Measurements from ENCODE around the gene TRIM38.
A peak's percentile ranks its signal among the peaks of the same experiment; 100 is the strongest.
"Not testable (repeated sequence)": the region's sequence is repeated elsewhere in the genome, so short reads cannot be mapped to it uniquely, and the experiment has no call there.

The TRIM38 gene

DNA sequence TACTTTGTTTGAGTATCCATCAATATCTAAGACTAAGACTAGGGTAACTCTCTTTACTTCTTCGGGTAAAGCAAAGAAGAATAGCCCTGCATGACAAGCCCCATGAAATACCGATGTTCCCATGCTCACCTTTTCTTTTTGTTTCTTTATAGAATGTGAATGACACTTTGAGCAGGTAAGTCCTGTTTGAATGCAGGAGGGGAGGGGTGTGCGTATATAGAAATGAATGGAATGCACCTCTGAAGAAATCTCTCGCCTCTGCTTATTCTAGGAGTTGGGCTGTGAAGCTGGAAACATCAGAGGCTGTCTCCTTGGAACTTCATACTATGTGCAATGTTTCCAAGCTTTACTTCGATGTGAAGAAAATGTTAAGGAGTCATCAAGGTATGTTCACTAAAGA, 10.3 kb downstream of the TRIM38 start:
- no peak for DNase-seq

DNA sequence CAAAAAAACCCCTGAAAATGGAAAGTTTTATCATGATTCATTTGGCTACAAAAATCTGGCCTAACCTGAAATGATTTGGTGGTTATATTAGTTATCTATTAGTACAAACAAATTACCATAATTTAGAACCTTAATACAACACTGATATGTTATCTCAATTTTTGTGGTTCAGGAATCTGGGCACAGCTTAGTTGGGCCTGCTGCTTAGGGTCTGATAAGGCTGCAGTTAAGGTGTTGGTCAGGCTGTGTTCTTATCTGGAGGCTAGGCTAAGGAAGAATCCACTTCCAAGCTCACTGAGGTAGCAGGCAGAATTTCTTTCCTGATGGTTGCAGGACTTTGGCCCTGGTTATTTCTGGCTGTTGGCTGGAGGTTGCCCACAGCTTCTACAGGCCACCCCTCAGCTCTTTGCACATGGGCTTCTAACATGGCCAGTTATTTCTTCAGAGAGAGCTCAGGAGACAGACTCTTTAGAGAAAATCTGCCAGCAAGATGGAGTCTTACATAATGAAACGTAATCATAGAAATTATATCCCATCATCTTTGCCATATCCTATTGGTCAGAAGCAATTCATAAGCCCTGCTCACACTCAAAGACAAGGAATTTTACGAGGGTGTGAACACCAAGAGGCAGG, 11.4 kb downstream of the TRIM38 start:
- DNase-seq: no peak

- no peak for DNase-seq
These were observed 13.4 kb downstream of the TRIM38 start for GRCh38 chr6:25975923-25976560.

- DNase-seq: no peak
These were observed 18.3 kb downstream of the TRIM38 start for GRCh38 chr6:25980935-25981334.

GRCh38 chr6:25981568-25982263, 19.1 kb downstream of the TRIM38 start:
- DNase-seq: no peak

DNA sequence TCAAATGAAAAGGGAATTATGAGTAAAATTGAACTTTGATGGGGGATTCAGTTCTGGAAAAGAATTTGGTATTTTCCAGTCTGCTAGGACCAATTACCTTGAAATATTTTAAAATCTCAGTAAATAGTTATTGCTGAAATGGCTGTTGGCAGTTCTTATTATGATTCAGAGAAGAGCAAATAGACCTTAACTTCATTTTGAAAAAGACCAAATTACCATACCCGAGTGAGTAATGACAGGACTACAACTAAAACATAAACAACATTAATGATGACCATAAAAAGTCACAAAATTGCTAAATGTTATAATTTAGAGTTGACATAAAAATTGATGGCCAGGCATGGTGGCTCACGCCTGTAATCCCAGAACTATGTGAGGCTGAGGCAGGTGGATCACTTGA, 21.7 kb downstream of the TRIM38 start:
- DNase-seq: no peak

DNA sequence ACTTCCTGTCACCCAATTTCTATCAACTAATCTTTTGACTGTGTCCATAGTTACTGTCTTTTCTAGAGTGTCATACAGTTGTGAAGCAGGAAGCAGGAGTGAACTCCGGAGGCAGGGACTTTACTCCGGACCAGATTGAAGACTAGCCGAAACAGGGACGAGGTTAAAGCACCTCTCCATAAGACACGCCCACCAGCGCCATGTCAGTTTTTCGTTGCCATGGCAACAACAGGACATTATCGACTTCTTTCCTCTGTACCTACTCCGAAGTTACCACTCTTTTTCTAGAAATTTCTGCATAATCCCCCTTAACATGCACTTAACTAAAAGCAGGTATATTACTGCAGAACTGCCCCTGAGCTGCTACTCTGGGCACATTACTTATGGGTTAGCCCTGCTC, 25.2 kb downstream of the TRIM38 start:
- DNase-seq: no peak

DNA sequence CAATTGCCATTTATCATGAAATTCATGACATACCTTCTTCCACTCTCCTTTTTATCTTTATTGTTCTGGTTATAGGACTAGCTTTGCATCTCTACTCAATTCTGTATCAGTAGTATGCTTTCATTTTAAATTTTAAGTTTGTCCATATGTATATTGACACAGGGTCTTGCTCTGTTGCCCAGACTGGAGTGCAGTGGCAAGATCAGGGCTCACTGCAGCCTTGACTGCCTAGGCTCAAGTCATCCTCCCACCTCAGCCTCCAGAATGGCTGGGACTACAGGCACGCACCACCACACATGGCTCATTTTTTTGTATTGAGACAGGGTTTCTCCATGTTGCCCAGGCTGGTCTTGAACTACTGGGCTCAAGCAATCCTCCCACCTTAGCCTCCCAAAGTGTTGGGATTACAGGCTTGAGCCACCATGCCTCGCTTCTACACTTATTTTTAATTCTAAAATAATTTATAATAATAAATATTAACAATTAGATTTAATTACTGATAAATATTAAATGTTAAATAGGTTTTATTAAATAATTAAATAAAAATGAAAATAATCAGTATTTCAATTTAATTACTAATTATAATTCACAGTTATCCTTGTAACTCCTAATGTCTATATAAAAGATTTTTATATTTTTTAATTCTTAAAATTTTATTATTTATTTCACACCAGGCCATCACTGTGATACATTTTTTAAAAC, 27.7 kb downstream of the TRIM38 start:
- DNase-seq: no peak

DNA sequence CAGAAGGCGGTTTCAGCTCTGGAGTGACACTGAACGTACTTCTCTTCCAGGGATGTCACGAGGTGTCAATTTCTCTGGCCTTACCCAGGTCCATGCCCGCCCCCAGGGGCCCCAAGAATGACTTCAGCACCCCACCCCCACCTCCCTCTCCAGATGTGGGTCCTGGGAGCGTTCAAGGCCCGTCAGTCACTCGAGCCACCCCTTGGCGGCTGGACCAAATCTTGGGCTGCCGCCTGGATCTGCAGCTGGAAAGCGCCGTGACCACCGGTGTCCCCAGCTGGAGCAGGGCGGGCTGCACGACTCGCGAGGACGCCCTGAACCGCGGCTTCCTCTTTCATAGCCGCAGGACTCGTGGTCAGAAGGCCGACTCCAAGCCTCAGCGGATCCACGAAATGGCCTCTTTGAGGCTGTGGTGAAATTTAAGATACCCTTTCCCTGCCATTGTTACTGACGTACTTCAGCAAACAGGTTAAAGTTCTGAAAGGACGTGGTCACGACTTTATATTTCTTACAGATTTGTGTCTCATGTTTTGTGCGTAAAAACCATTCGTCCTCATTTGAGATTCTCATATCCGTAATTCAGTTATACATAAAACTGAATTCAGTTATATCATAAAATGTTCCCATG, 29.3 kb downstream of the TRIM38 start:
- DNase-seq: peak in 1 of 4 experiments; percentile 7

DNA sequence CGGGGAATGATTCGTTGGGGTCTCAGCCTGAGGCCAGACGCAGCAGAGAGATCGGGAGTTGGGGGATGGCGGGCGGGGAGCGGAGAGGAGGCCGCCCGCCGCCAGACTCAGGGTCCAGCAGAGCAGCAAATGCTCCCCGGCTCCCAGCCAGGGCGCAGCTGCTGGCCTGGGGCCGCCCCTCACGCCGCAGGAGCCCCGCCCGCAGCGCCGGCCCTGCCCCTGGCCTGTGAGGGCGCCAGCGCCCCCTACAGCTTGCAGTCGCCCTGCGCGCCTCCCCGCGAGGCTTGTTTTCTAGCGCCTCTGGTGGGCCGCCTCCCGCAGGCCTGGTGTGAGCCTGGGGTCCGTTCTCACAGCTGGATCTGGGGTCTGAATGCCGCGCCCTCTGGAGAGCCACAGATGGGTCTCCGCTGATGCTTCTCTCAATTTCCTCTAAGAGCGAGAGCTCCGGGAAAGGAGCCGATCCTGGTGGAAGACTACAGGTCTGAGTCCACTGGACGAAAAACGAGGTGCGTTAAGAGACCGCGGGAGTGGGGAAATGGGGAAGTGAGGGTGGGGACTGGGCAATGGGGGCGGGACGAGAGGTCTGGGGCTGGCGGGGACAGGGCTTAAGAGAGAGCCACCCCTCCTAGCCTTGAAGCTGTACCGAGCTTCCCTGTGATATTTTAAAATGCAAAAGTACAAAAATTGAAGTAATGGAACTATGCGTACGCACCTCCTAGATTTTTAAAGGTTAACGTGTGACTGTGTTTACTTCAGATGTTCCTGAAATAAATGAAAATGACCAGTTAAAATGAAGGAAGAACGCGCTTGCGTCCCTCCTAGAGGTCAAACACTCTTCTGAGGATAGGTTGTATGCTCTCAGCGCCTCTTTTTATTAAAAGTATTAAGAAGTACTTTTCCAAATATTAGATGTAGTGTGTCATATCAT, 30.1 kb downstream of the TRIM38 start:
- peak; percentile 85 to 95 (median 90) for DNase-seq

DNA sequence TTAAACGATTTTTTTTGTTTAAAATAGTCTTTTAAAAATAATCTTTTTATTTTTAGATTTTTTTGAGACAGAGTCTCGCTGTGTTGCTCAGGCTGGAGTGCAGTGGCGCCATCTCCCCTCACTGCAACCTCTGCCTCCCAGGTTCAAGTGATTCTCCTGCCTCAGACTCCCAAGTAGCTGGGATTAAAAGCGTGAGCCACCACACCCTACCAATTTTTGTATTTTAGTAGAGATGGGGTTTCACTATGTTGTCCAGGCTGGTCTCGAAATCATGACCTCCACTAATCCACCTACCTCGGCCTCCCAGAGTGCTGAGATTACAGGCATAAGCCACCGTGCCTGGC, 30.7 kb downstream of the TRIM38 start:
- DNase-seq: not testable (repeated sequence)

GRCh38 chr6:25995507-25995906, 32.9 kb downstream of the TRIM38 start:
- DNase-seq: no peak

GRCh38 chr6:25997921-25998320, 35.3 kb downstream of the TRIM38 start:
- no peak for DNase-seq

DNA sequence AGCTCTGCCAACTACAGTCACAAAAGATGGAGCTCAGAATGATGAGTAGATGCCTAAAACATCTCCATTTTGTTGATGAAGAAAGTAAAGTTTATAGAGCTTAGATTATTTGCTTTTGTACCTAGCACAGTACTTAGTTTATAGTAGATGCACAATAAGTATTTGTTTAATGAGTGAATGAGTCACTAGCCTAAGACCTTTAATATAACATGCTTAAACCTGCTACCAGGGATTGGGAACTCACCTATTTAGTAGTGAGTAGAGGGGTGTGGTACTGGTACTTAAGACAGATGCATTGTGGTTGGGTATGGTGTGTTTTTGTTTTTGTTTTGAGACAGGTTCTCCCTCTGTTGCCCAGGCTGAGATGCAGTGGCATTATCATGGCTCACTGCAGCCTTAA, 35.8 kb downstream of the TRIM38 start:
- no peak for DNase-seq

- DNase-seq: not testable (repeated sequence)
These were observed 36.6 kb downstream of the TRIM38 start for GRCh38 chr6:25999225-25999624.

GRCh38 chr6:26000366-26001144, 38.0 kb downstream of the TRIM38 start:
- no peak for DNase-seq

- peak in 3 of 4 experiments; percentile 4 to 44 (median 35) for DNase-seq
These were observed 40.6 kb downstream of the TRIM38 start for GRCh38 chr6:26003102-26003694.

DNA sequence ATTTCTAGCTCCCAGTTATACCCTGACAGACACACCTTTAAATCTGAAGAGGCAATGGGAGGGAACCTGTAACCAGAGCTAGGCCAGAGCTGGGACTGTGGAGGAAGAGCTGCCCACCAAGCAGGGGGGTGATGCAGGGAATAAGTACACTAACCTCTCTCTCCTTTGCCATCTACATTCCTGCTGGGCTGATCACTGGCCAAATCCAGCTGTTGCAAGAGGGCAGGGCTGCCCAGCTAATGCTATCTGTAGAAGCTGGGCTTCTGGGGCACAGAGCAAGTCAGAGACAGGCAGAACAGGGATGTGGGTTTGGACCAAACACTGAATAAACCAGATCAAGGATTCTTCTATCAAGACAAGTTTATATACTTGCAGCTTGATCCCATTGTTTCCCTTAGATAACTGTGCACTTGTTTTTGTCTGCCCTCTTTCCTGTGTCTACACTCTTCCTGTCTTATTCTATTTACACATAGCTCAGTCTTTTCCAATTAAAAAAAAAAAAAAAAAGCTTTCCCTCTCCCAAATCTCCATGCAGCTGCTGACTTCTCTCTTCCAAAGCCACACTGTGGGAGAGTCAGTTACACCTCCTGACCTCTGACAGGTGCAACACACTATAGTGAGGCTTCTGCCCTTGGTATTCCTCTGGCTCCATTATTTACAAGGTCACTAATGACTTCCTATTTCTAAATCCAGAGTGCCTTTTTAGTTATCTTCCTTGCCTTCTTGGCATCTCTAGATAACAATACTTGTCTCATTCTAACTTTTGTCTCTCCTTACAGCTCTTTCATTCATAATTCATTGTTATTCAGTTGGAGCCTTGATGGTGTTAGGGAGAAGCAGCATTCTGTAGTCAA, 43.7 kb downstream of the TRIM38 start:
- DNase-seq: no peak

- not testable (repeated sequence) for DNase-seq
These were observed 44.3 kb downstream of the TRIM38 start for GRCh38 chr6:26006940-26007305.

DNA sequence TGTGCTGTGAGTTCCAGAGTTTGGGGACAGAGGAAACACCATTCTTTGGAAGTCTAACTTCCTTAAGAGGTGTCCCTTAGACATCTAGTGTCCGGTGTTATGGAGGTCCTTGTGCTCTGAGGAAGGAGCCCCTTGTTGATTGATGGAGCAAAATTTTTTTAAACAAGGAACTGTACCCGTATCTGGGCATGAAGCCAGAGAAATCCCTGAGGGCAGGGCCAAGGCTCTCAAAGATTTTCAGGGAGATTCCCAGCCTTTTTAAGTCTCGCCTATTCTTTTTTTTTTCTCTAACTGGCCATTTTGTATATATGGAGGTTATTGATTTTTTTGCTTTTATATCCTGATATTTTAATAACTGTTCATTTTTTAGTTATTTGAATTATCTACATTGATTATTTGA, 45.9 kb downstream of the TRIM38 start:
- no peak for DNase-seq

Measured in activated CD4-positive, CD25-positive, alpha-beta regulatory T cell (primary cell).